Body of pancreas (tissue), 4 donors: ENCODE data around the gene CCDC77. TPM values are rescaled to one million over a fixed set of nuclear protein-coding genes. Genes with fewer than 3 reads are reported as not detected.

Experiments
- ATAC-seq: fragments of 150-250 bp; one replicate; pipeline ENCODE4 v1.9.1; 2016
- DNase-seq, 4 donors: peaks; one replicate each; pipeline ENCODE4 v3.0.0-alpha.2; 2019
- H3K27ac ChIP-seq, 4 donors: fragments of 200-600 bp; sonication (generic); 1 replicate in 3 of 4; 2 replicates in 1 of 4; pipeline versions ENCODE4 v1.5.1 to v1.6.1; 2016 to 2019; ENCODE audit warnings: mild to moderate bottlenecking in 1 of 4, mixed read lengths in 1 of 4, moderate library complexity in 1 of 4
- H3K27me3 ChIP-seq, 2 donors: fragments of 200-600 bp; sonication (generic); one replicate each; pipeline ENCODE4 v1.6.0; 2016; ENCODE audit warnings: mild to moderate bottlenecking in 1 of 2
- H3K36me3 ChIP-seq, 2 donors: fragments of 200-600 bp; sonication (generic); replicated peaks in 1 of 2; 2 replicates each; pipeline ENCODE4 v1.5.1; 2016; ENCODE audit warnings: low read depth in 2 of 2; ENCODE audit not compliant: insufficient read depth in 1 of 2
- H3K4me1 ChIP-seq: fragments of 200-600 bp; sonication (generic); one replicate; pipeline ENCODE4 v1.6.0; 2016
- H3K4me3 ChIP-seq, 2 donors: fragments of 200-600 bp; sonication (generic); 1 replicate in 1 of 2; 2 replicates in 1 of 2; pipeline ENCODE4 v1.5.1; 2016 to 2019
- H3K9me3 ChIP-seq, 3 donors: fragments of 200-600 bp; sonication (generic); 1 replicate in 2 of 3; 2 replicates in 1 of 3; pipeline ENCODE4 v1.5.1; 2016
- POLR2A ChIP-seq, 3 donors: fragments of 450-650 bp; IDR thresholded peaks; one replicate each; pipeline ENCODE4 v1.6.1; 2016; ENCODE audit warnings: antibody characterized with exemption in 3 of 3, mild to moderate bottlenecking in 2 of 3
- WGBS, 2 donors: methylation state at CpG; one replicate each; pipeline ENCODE4 v1.1.5; 2017; 5-methylcytosine and 5-hydroxymethylcytosine counted together
- intact Hi-C: fragments of 100-400 bp; cut with DNase I; formaldehyde crosslinking; loops from one replicate; pipeline ENCODE4 v1.15.1; 2023
- total RNA-seq, 2 donors: library from RNA; depleted of rRNA; stranded (reverse); fragments of >200 nt; gene quantifications; one replicate each; pipeline ENCODE4 v1.1.0, GENCODE V29; 2016
- TF ChIP-seq, protein P1 (sequence below), 7 experiments: fragments of 450-650 bp in 4 of 7; fragments of 200-600 bp in 3 of 7; sonication (generic) in 3 of 7; IDR thresholded peaks; one replicate each; pipeline ENCODE4 v1.5.1; 2016 to 2019; ENCODE audit warnings: antibody characterized with exemption in 7 of 7

Gene CCDC77
- total RNA-seq, 2 donors from 2014 or later = 2.9 to 4.9 TPM

DNA sequence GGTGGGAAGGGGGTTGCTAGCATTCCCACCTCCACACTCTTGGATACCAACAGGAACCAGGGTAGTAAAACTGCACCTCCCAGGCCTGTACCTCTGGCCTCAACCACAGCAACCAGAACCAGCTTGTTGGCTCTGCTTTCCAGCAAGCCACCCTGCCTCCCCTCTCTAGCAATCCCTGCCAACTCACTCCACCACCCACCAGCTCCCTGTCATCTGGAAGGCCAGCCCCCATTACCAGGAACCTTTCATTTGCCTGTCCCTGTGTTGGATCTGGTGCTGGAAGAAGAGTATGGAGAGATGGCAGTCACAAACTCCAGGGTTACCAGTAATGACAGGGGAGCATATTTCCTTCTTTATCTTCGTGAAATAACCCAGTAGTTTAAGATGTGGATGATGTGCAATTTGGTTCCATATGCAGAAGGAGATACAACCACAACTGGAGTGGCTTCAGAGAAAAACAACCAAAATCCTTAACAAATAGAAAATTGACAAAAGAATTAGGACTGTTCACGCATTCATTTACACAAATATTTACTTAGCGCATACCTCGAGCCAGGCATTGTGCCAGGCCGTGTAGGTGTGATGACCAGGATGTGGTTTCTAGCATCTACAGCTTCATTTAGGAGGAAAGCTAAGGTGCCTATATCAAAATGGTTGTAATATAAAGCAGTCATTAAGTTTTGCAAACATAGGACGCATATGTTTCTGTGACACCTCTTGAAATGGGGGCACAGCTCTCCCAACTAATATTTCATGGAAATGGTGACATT, 61.7 kb downstream of the CCDC77 start:
- ATAC-seq = no peak
- peak in 3 of 4 donors; percentile 26 to 57 (median 48) for DNase-seq
- TF ChIP-seq, protein P1, sequence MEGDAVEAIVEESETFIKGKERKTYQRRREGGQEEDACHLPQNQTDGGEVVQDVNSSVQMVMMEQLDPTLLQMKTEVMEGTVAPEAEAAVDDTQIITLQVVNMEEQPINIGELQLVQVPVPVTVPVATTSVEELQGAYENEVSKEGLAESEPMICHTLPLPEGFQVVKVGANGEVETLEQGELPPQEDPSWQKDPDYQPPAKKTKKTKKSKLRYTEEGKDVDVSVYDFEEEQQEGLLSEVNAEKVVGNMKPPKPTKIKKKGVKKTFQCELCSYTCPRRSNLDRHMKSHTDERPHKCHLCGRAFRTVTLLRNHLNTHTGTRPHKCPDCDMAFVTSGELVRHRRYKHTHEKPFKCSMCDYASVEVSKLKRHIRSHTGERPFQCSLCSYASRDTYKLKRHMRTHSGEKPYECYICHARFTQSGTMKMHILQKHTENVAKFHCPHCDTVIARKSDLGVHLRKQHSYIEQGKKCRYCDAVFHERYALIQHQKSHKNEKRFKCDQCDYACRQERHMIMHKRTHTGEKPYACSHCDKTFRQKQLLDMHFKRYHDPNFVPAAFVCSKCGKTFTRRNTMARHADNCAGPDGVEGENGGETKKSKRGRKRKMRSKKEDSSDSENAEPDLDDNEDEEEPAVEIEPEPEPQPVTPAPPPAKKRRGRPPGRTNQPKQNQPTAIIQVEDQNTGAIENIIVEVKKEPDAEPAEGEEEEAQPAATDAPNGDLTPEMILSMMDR (IDR thresholded peaks at IDR 0.05) = no peak
- TF ChIP-seq POLR2A (IDR thresholded peaks at IDR 0.05) = no peak

DNA sequence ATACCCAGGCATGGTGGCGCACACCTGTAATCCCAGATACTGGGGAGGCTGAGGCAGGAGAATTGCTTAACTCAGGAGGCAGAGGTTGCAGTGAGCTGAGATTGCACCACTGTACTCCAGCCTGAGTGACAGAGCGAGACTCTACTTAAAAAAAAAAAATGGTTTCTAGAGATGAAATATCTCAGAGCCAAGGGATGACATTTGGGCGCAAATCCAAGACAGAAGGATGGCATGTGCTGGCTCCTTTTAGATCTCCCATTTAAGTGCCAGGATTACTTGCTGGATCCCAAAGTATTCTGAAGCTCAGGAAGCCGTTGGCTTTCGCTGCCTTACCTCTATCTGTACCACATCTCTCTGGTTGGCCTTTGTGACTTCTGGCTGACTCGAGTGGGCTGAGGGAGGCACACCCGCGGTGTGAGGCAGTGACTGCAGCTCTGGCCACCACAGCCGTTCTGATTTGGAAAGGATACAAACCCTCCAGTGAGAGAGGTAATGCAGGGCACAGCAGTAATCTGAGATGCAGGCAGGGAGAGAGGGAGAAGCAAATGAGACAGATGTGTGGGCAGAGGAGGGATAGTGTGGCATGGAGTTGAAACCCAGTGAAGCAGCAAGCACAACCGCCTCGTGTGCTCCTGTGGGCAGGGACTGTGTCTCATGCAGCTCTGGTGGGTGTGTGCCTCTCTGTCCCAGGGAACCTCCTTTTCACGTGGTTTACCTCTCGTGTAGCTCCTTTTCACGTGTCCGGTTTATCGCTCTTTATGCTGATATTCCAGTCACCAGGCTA, 63.2 kb downstream of the CCDC77 start:
- intact Hi-C loops = no loop called here
- TF ChIP-seq, protein P1 (IDR thresholded peaks at IDR 0.05) = no peak
- no peak for TF ChIP-seq POLR2A (IDR thresholded peaks at IDR 0.05)
- Histone ChIP-seq H3K27me3 (no peaks in the 10 kb centered on the region), H3K36me3 (no peaks in the 10 kb centered on the region), H3K9me3 (no peaks in the 10 kb centered on the region), H3K27ac (no peak overlapping the region), H3K4me1 (peaks cover 16% of the 10 kb centered on the region), H3K4me3 (no peak overlapping the region)
- ATAC-seq = no peak
- 43 to 63% methylated on average over 16 of the region's 16 CpGs for WGBS, 2 donors
- DNase-seq = peak in 2 of 4 donors; percentile 12 to 15

More for the DNA sequence above, 61.7 kb downstream of the CCDC77 start:
- Histone ChIP-seq H3K27ac (peak overlapping the region in 1 of 4 donors; percentile 36), H3K36me3 (no peaks in the 10 kb centered on the region), H3K4me1 (peaks cover 24% of the 10 kb centered on the region), H3K4me3 (no peak overlapping the region), H3K9me3 (no peaks in the 10 kb centered on the region), H3K27me3 (no peaks in the 10 kb centered on the region)
- 32 to 36% methylated on average over 6 of the region's 6 CpGs for WGBS, 2 donors
- intact Hi-C loops = no loop called here

DNA sequence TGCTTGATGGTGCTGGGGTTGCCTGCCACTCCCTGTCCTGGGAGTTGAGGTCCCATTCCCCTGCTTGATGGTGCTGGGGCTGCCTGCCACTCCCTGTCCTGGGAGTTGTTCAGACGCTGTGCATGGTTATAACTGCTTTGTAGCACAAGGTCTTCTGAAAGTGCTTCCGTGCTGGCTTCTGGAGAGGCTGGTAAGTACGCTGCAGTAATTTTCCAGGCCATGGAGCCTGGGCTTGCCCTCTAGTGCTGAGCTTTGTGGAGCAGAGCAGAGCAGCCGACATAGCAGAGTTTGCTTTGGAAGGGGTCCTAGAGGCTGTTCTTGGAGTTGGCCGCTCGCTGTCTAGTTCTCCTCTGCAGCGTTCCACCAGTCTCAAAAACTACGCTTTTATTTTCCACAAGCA, 64.6 kb downstream of the CCDC77 start:
- H3K27ac ChIP-seq = no peak overlapping the region
- peaks cover 15% of the 10 kb centered on the region for H3K4me1 ChIP-seq
- H3K9me3 ChIP-seq = no peaks in the 10 kb centered on the region
- H3K36me3 ChIP-seq = no peaks in the 10 kb centered on the region
- H3K4me3 ChIP-seq = no peak overlapping the region
- DNase-seq (no peak), ATAC-seq (no peak)
- intact Hi-C loops = no loop called here
- no peaks in the 10 kb centered on the region for H3K27me3 ChIP-seq
- WGBS, 2 donors = 83 to 88% methylated on average over 8 of the region's 8 CpGs
- no peak for TF ChIP-seq POLR2A (IDR thresholded peaks at IDR 0.05)
- TF ChIP-seq, protein P1 (IDR thresholded peaks at IDR 0.05) = no peak

DNA sequence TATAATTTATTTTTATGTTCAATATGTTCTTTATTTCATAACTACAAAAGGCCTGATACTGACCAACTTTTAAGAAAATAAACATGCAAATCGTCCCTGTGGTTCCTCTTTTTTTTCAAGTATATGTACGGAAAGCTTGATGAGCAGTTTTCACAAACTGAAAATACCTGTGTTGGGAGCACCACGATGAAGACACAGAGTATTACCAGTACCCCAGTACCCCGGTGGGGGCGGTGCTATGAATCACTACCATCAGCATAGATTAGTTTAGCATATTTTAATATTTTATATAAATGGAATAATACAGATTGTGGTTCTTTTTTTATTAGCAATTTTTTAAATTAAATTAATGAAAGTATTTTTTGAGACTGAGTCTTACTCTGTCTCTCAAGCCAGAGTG, 65.3 kb downstream of the CCDC77 start:
- H3K9me3 ChIP-seq = no peaks in the 10 kb centered on the region
- no peaks in the 10 kb centered on the region for H3K36me3 ChIP-seq
- ATAC-seq (no peak), DNase-seq (no peak)
- peaks cover 15% of the 10 kb centered on the region for H3K4me1 ChIP-seq
- no peak for TF ChIP-seq POLR2A (IDR thresholded peaks at IDR 0.05)
- TF ChIP-seq, protein P1 (IDR thresholded peaks at IDR 0.05) = no peak
- WGBS, 2 donors = 83 to 90% methylated on average over 5 of the region's 5 CpGs
- H3K27ac ChIP-seq = no peak overlapping the region
- H3K4me3 ChIP-seq = no peak overlapping the region
- H3K27me3 ChIP-seq = no peaks in the 10 kb centered on the region
- intact Hi-C loops = no loop called here
